Neural progenitor cell (in vitro differentiated cells): ENCODE data around the gene MRPS9. TPM values are rescaled to one million over a fixed set of nuclear protein-coding genes. Genes with fewer than 3 reads are reported as not detected.

Experiments
- DNase-seq: peaks from one replicate; pipeline ENCODE4 v3.0.0-alpha.2; 2016; ENCODE audit warnings: low spot score
- H2AFZ ChIP-seq: fragments of 200-600 bp; sonication (generic); replicated peaks from 2 replicates; pipeline ENCODE4 v1.6.1; 2016; ENCODE audit warnings: antibody characterized with exemption
- H3F3A ChIP-seq: fragments of 200-600 bp; sonication (generic); 2 replicates; pipeline ENCODE4 v1.6.1; 2016; ENCODE audit warnings: antibody characterized with exemption, low read depth
- H3K27ac ChIP-seq: fragments of 200-600 bp; sonication (generic); 2 replicates; pipeline ENCODE4 v1.5.1; 2016; ENCODE audit warnings: mild to moderate bottlenecking
- H3K27me3 ChIP-seq: fragments of 200-600 bp; sonication (generic); 2 replicates; pipeline ENCODE4 v1.6.1; 2016; ENCODE audit warnings: mild to moderate bottlenecking, moderate library complexity
- H3K36me3 ChIP-seq: fragments of 200-600 bp; sonication (generic); 2 replicates; pipeline ENCODE4 v1.5.1; 2016
- H3K4me1 ChIP-seq: fragments of 200-600 bp; sonication (generic); 2 replicates; pipeline ENCODE4 v1.6.1; 2016; ENCODE audit warnings: mixed run types
- H3K4me2 ChIP-seq: fragments of 200-600 bp; sonication (generic); 2 replicates; pipeline ENCODE4 v1.6.1; 2016
- H3K4me3 ChIP-seq: fragments of 200-600 bp; sonication (generic); 2 replicates; pipeline ENCODE4 v1.5.1; 2016
- H3K79me2 ChIP-seq: fragments of 200-600 bp; sonication (generic); 2 replicates; pipeline ENCODE4 v1.6.1; 2016; ENCODE audit warnings: low read depth
- H3K9ac ChIP-seq: fragments of 200-600 bp; sonication (generic); 2 replicates; pipeline ENCODE4 v1.6.1; 2016
- H3K9me3 ChIP-seq: fragments of 200-600 bp; sonication (generic); 2 replicates; pipeline ENCODE4 v1.5.1; 2016; ENCODE audit warnings: low read depth
- H4K20me1 ChIP-seq: fragments of 200-600 bp; sonication (generic); 2 replicates; pipeline ENCODE4 v1.6.1; 2016; ENCODE audit warnings: low read depth
- H3K27ac Mint-ChIP-seq: 3 replicates; pipeline ENCODE4 v1.8.0; 2021; ENCODE audit warnings: mixed read lengths
- H3K27me3 Mint-ChIP-seq: 2 replicates; pipeline ENCODE4 v1.8.0; 2022; ENCODE audit warnings: low read depth, mild to moderate bottlenecking, inconsistent platforms, moderate library complexity, mixed read lengths; ENCODE audit not compliant: insufficient read depth
- H3K36me3 Mint-ChIP-seq: 3 replicates; pipeline ENCODE4 v1.8.0; 2021; ENCODE audit warnings: mixed read lengths
- H3K4me1 Mint-ChIP-seq: 3 replicates; pipeline ENCODE4 v1.8.0; 2021; ENCODE audit warnings: mixed read lengths
- H3K4me3 Mint-ChIP-seq: 3 replicates; pipeline ENCODE4 v1.8.0; 2021; ENCODE audit warnings: mild to moderate bottlenecking, moderate library complexity, mixed read lengths
- H3K9me3 Mint-ChIP-seq: 3 replicates; pipeline ENCODE4 v1.8.0; 2020; ENCODE audit warnings: mixed read lengths
- CTCF ChIP-seq: fragments of 200-600 bp; sonication (generic); IDR thresholded peaks from 2 replicates; pipeline ENCODE4 v1.5.1; 2017; ENCODE audit warnings: antibody characterized with exemption, mild to moderate bottlenecking
- EZH2 ChIP-seq: fragments of 200-600 bp; sonication (generic); IDR thresholded peaks from 2 replicates; pipeline ENCODE4 v1.6.1; 2017; ENCODE audit warnings: antibody characterized with exemption, mild to moderate bottlenecking, moderate library complexity
- EZH2phosphoT487 ChIP-seq: fragments of 200-600 bp; sonication (generic); IDR thresholded peaks from 2 replicates; pipeline ENCODE4 v1.6.1; 2017; ENCODE audit warnings: antibody characterized with exemption
- total RNA-seq: library from RNA; depleted of rRNA; stranded (reverse); fragments of >200 nt; gene quantifications from 2 replicates; pipeline ENCODE4 v1.2.3, GENCODE V29; 2015; ENCODE audit warnings: low replicate concordance

The MRPS9 gene
- total RNA-seq, 1 donor from 2014 or later = 78.0 TPM

- peak overlapping the region; percentile 58 for H3K27ac Mint-ChIP-seq
- no peaks in the 10 kb centered on the region for H3K27me3 Mint-ChIP-seq
- H3F3A ChIP-seq = no peaks in the 10 kb centered on the region
- TF ChIP-seq EZH2 (no peak), CTCF (no peak), EZH2phosphoT487 (no peak)
- H3K9me3 Mint-ChIP-seq = peaks cover 3% of the 10 kb centered on the region
- no peak overlapping the region for H3K27ac ChIP-seq
- H4K20me1 ChIP-seq = no peaks in the 10 kb centered on the region
- no peak overlapping the region for H3K4me3 Mint-ChIP-seq
- no peak for DNase-seq
- no peak overlapping the region for H3K4me2 ChIP-seq
- H3K9ac ChIP-seq = no peak overlapping the region
- no peaks in the 10 kb centered on the region for H3K4me1 ChIP-seq
- H3K79me2 ChIP-seq = no peaks in the 10 kb centered on the region
- no peaks in the 10 kb centered on the region for H3K36me3 Mint-ChIP-seq
- no peaks in the 10 kb centered on the region for H3K36me3 ChIP-seq
- peaks cover 6% of the 10 kb centered on the region for H3K4me1 Mint-ChIP-seq
- no peak overlapping the region for H2AFZ ChIP-seq
- no peaks in the 10 kb centered on the region for H3K27me3 ChIP-seq
- no peak overlapping the region for H3K4me3 ChIP-seq
- no peaks in the 10 kb centered on the region for H3K9me3 ChIP-seq
Measured at GRCh38 chr2:105127289-105127915, 89.5 kb downstream of the MRPS9 start.

DNA sequence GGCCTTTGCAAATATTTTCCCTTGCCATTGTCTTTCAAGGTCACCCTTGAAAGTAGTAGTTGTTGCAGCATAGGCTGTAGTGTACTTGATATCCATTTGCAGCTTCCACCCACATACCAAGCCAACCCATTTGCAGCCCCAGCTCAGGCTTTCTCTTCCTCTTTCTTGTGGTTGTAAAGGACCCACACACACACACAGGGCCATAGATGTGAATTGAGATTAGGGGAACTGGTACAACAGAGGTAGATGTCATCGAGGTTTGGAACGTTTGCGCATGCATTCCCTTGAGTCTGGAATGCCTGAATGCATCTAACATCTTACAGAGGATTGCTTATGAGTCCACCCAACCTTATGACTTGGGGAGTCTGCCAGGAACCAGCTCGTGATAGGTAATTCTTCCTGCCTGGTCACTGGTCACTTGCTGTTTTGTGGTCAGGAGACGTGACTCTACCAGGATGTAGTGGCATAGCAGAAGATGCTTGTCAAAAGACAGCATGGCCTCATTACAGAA lies 91.9 kb downstream of the MRPS9 start:
- peaks cover 6% of the 10 kb centered on the region for H3K4me1 Mint-ChIP-seq
- Histone ChIP-seq H2AFZ (no peak overlapping the region), H3K27me3 (no peaks in the 10 kb centered on the region), H3K36me3 (no peaks in the 10 kb centered on the region), H3K79me2 (no peaks in the 10 kb centered on the region), H3K27ac (no peak overlapping the region), H3F3A (no peaks in the 10 kb centered on the region), H3K9me3 (no peaks in the 10 kb centered on the region), H3K4me3 (no peak overlapping the region), H3K9ac (no peak overlapping the region), H3K4me2 (no peak overlapping the region), H4K20me1 (no peaks in the 10 kb centered on the region), H3K4me1 (no peaks in the 10 kb centered on the region)
- no peak for DNase-seq
- H3K4me3 Mint-ChIP-seq = no peak overlapping the region
- no peaks in the 10 kb centered on the region for H3K27me3 Mint-ChIP-seq
- H3K9me3 Mint-ChIP-seq = peaks cover 3% of the 10 kb centered on the region
- no peaks in the 10 kb centered on the region for H3K36me3 Mint-ChIP-seq
- H3K27ac Mint-ChIP-seq = peak overlapping the region; percentile 33
- TF ChIP-seq EZH2phosphoT487 (no peak), EZH2 (no peak), CTCF (no peak)

- H3K27me3 Mint-ChIP-seq = peaks cover 2% of the 10 kb centered on the region
- TF ChIP-seq EZH2phosphoT487 = no peak
- no peak for TF ChIP-seq EZH2
- no peak for TF ChIP-seq CTCF
Measured at GRCh38 chr2:105130546-105130945, 92.7 kb downstream of the MRPS9 start.

More at GRCh38 chr2:105130546-105130945, 92.7 kb downstream of the MRPS9 start:
- Histone ChIP-seq H3K9me3 (no peaks in the 10 kb centered on the region), H3K36me3 (no peaks in the 10 kb centered on the region), H4K20me1 (no peaks in the 10 kb centered on the region), H3K9ac (no peak overlapping the region), H3K4me3 (no peak overlapping the region), H3K4me1 (no peaks in the 10 kb centered on the region), H3K27me3 (no peaks in the 10 kb centered on the region), H3K27ac (no peak overlapping the region), H3F3A (no peaks in the 10 kb centered on the region), H3K4me2 (no peak overlapping the region), H2AFZ (no peak overlapping the region), H3K79me2 (no peaks in the 10 kb centered on the region)
- Mint-ChIP-seq H3K27ac (no peak overlapping the region), H3K36me3 (no peaks in the 10 kb centered on the region), H3K9me3 (peaks cover 3% of the 10 kb centered on the region), H3K4me3 (no peak overlapping the region), H3K4me1 (peaks cover 6% of the 10 kb centered on the region)
- DNase-seq = no peak
